Gastrocnemius medialis (tissue), 4 donors: Measurements from ENCODE around the gene MGAT5B.

Experiments used
- POLR2A ChIP-seq, 2 donors: fragments of 450-650 bp; IDR thresholded peaks; one replicate each; pipeline ENCODE4 v1.6.1; 2017; ENCODE audit warnings: antibody characterized with exemption in 2 of 2, mild to moderate bottlenecking in 2 of 2, moderate library complexity in 2 of 2
- TF ChIP-seq, protein P1 (sequence below), 5 experiments: fragments of 450-650 bp in 3 of 5; fragments of 200-600 bp in 2 of 5; sonication (generic) in 2 of 5; IDR thresholded peaks in 4 of 5; conservative IDR thresholded peaks in 1 of 5; 1 replicate in 4 of 5; 2 replicates in 1 of 5; pipeline ENCODE4 v1.5.1; 2016 to 2019; ENCODE audit warnings: antibody characterized with exemption in 5 of 5, mild to moderate bottlenecking in 3 of 5, moderate library complexity in 3 of 5

DNA sequence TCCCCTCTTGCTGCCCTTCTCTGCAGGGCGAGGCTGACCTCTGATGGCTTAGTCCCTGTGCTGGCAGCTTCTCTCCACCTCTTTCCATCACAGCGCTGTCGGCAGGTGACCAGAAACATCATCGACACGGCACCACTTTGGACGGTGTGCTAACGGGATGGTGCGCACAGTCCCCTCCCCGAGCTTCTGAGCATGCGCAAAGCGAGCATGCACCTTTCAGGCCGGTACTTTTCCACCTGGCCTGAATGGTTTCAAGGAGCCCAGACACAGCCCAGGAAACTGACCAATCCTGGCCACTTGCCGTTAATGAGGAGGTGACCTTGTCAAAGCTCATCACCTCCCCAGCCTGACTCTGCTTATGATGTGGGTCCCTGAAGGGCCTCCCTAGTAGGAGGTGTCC, 54.8 kb downstream of the MGAT5B start:
- TF ChIP-seq, protein P1, sequence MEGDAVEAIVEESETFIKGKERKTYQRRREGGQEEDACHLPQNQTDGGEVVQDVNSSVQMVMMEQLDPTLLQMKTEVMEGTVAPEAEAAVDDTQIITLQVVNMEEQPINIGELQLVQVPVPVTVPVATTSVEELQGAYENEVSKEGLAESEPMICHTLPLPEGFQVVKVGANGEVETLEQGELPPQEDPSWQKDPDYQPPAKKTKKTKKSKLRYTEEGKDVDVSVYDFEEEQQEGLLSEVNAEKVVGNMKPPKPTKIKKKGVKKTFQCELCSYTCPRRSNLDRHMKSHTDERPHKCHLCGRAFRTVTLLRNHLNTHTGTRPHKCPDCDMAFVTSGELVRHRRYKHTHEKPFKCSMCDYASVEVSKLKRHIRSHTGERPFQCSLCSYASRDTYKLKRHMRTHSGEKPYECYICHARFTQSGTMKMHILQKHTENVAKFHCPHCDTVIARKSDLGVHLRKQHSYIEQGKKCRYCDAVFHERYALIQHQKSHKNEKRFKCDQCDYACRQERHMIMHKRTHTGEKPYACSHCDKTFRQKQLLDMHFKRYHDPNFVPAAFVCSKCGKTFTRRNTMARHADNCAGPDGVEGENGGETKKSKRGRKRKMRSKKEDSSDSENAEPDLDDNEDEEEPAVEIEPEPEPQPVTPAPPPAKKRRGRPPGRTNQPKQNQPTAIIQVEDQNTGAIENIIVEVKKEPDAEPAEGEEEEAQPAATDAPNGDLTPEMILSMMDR (IDR thresholded peaks at IDR 0.05 in 4 of 5, conservative IDR thresholded peaks at IDR 0.05 in 1 of 5): no peak
- no peak for TF ChIP-seq POLR2A (IDR thresholded peaks at IDR 0.05)
